AG08395 (cell line): ENCODE data around the gene ST3GAL4.

ENCODE experiments used
- DNase-seq: peaks from one replicate; pipeline ENCODE4 v3.0.0; 2012; ENCODE audit warnings: mixed read lengths, low spot score

ST3GAL4 gene

GRCh38 chr11:126408496-126408895 lies 53.0 kb downstream of the ST3GAL4 start:
- DNase-seq, result no peak

- DNase-seq, result no peak
These were observed 53.6 kb downstream of the ST3GAL4 start for GRCh38 chr11:126408901-126409619.

- DNase-seq, result no peak
These were observed 54.1 kb downstream of the ST3GAL4 start for GRCh38 chr11:126409620-126409985.

- DNase-seq, result peak; percentile 89
These were observed 55.2 kb downstream of the ST3GAL4 start for GRCh38 chr11:126410649-126411048.

GRCh38 chr11:126411971-126412381 lies 56.5 kb downstream of the ST3GAL4 start:
- no peak for DNase-seq

- no peak for DNase-seq
These were observed 57.9 kb downstream of the ST3GAL4 start for GRCh38 chr11:126413426-126413825.

GRCh38 chr11:126413843-126414405 lies 58.4 kb downstream of the ST3GAL4 start:
- DNase-seq, result no peak

GRCh38 chr11:126414615-126415014 lies 59.1 kb downstream of the ST3GAL4 start:
- DNase-seq, result no peak

- DNase-seq, result peak; percentile 70
These were observed 59.6 kb downstream of the ST3GAL4 start for GRCh38 chr11:126415128-126415527.

GRCh38 chr11:126415669-126416420 lies 60.4 kb downstream of the ST3GAL4 start:
- no peak for DNase-seq

- peak; percentile 97 for DNase-seq
These were observed 61.1 kb downstream of the ST3GAL4 start for GRCh38 chr11:126416542-126417090.

GRCh38 chr11:126417091-126417862 lies 61.8 kb downstream of the ST3GAL4 start:
- no peak for DNase-seq

GRCh38 chr11:126418887-126419286 lies 63.4 kb downstream of the ST3GAL4 start:
- DNase-seq, result no peak

- DNase-seq, result no peak
These were observed 64.6 kb downstream of the ST3GAL4 start for GRCh38 chr11:126419801-126420697.

- DNase-seq, result no peak
These were observed 65.3 kb downstream of the ST3GAL4 start for GRCh38 chr11:126420698-126421256.

- DNase-seq, result no peak
These were observed 65.8 kb downstream of the ST3GAL4 start for GRCh38 chr11:126421271-126421671.

- DNase-seq, result no peak
These were observed 67.0 kb downstream of the ST3GAL4 start for GRCh38 chr11:126422446-126422845.

- DNase-seq, result no peak
These were observed 67.7 kb downstream of the ST3GAL4 start for GRCh38 chr11:126423154-126423553.

- no peak for DNase-seq
These were observed 68.3 kb downstream of the ST3GAL4 start for GRCh38 chr11:126423743-126424142.

- no peak for DNase-seq
These were observed 69.1 kb downstream of the ST3GAL4 start for GRCh38 chr11:126424471-126425039.
